Measurements from ENCODE around the gene NT5C.

DNA sequence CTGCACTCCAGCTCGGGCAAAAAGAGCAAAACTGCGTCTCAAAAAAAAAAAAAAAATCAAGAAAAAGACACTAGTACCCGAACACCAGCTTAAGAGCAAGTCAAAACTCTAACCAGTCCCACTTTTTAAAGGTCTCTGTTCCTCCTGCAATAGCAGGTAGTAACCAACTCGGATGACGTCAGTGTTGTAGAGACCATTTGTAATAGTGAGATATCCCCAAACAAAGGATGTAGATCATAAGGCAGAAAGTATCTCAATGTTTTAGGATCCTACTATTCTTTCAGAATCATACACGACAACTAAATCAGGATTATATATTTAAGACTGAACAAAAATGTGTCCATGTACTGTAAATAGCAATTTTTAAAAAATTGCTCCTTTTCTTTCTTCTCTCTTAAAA lies 20.4 kb upstream of the NT5C start:
- TF ChIP-seq, protein P1, sequence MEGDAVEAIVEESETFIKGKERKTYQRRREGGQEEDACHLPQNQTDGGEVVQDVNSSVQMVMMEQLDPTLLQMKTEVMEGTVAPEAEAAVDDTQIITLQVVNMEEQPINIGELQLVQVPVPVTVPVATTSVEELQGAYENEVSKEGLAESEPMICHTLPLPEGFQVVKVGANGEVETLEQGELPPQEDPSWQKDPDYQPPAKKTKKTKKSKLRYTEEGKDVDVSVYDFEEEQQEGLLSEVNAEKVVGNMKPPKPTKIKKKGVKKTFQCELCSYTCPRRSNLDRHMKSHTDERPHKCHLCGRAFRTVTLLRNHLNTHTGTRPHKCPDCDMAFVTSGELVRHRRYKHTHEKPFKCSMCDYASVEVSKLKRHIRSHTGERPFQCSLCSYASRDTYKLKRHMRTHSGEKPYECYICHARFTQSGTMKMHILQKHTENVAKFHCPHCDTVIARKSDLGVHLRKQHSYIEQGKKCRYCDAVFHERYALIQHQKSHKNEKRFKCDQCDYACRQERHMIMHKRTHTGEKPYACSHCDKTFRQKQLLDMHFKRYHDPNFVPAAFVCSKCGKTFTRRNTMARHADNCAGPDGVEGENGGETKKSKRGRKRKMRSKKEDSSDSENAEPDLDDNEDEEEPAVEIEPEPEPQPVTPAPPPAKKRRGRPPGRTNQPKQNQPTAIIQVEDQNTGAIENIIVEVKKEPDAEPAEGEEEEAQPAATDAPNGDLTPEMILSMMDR (IDR thresholded peaks at IDR 0.05; ENCODE audit: low read length), result no peak
- no peak for TF ChIP-seq EZH2phosphoT487 (IDR thresholded peaks at IDR 0.05; ENCODE audit: low read length)
- TF ChIP-seq EZH2 (optimal IDR thresholded peaks at IDR 0.05; ENCODE audit: low read depth, low read length), result no peak

Measured in MM.1S (cell line).